Measurements from ENCODE around the gene THOC6.

DNA sequence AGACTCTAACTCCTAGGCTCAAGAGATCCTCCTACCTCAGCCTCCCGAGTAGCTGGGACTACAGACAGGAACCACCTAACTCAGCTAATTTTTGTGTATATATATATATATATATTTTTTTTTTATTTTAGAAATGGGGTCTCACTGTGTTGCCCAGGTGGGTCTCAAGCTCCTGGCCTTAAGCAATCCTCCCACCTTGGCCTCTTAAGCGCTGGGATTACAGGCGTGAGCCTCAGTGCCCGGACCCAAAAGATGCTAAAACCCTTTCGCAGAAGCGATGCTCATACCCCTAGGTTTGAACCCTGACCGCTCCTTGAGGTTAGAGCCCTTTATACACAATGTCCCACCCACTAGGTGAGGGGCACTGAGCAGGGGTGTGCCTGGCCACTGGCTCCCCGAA is 13.3 kb upstream of the THOC6 start:
- TF ChIP-seq ZNF785 (tag by site-specific recombination; IDR thresholded peaks at IDR 0.05) (no peak), ZBTB1 (tag by site-specific recombination; IDR thresholded peaks at IDR 0.05) (no peak), SALL2 (tag by site-specific recombination; IDR thresholded peaks at IDR 0.05; ENCODE audit: borderline replicate concordance) (no peak), ZNF2 (tag by site-specific recombination; IDR thresholded peaks at IDR 0.05) (no peak), REST (tag by site-specific recombination; IDR thresholded peaks at IDR 0.05) (no peak), ZNF624 (tag by site-specific recombination; IDR thresholded peaks at IDR 0.05) (no peak), ZNF776 (tag by site-specific recombination; IDR thresholded peaks at IDR 0.05; ENCODE audit: borderline replicate concordance) (no peak), ZNF223 (tag by site-specific recombination; IDR thresholded peaks at IDR 0.05) (no peak), CTCF (tag by site-specific recombination; IDR thresholded peaks at IDR 0.05) (no peak), ZNF24 (tag by site-specific recombination; IDR thresholded peaks at IDR 0.05) (no peak)
- TF ChIP-seq, protein P1, sequence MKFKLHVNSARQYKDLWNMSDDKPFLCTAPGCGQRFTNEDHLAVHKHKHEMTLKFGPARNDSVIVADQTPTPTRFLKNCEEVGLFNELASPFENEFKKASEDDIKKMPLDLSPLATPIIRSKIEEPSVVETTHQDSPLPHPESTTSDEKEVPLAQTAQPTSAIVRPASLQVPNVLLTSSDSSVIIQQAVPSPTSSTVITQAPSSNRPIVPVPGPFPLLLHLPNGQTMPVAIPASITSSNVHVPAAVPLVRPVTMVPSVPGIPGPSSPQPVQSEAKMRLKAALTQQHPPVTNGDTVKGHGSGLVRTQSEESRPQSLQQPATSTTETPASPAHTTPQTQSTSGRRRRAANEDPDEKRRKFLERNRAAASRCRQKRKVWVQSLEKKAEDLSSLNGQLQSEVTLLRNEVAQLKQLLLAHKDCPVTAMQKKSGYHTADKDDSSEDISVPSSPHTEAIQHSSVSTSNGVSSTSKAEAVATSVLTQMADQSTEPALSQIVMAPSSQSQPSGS (tag by site-specific recombination; IDR thresholded peaks at IDR 0.05; ENCODE audit: low read depth), result no peak
- TF ChIP-seq, protein P2, sequence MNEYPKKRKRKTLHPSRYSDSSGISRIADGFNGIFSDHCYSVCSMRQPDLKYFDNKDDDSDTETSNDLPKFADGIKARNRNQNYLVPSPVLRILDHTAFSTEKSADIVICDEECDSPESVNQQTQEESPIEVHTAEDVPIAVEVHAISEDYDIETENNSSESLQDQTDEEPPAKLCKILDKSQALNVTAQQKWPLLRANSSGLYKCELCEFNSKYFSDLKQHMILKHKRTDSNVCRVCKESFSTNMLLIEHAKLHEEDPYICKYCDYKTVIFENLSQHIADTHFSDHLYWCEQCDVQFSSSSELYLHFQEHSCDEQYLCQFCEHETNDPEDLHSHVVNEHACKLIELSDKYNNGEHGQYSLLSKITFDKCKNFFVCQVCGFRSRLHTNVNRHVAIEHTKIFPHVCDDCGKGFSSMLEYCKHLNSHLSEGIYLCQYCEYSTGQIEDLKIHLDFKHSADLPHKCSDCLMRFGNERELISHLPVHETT (tag by site-specific recombination; IDR thresholded peaks at IDR 0.05), result no peak

All from HEK293 (cell line).